GM21423 (cell line): ENCODE results near the gene GTSE1.

ENCODE experiments used
- ATAC-seq: cut with Tn5 transposase; IDR thresholded peaks from one replicate; pipeline ENCODE4 v1.9.1; 2021; ENCODE audit warnings: mild to moderate bottlenecking, moderate library complexity; ENCODE audit not compliant: unreplicated experiment

Gene GTSE1

DNA sequence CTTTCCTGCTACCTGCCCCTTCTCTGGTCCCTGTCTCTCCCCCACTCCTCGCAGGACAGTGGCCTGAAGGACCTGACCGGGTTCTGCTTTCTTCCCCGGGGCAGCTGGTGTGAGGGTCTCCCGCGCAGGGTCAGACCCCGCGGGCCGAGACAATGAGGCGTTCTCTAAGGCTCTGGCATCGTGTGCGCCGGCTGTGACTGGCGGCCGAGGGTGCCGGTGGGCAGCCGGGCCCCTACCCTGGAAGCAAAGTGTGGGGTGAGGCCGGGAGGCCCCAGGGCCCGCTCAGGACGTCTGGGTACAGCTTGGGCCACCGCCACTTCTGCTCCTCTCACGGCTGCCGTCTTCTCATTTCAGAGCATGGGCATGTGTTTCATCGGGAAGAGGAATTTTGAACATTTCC is 55.1 kb downstream of the GTSE1 start:
- ATAC-seq, result no peak

DNA sequence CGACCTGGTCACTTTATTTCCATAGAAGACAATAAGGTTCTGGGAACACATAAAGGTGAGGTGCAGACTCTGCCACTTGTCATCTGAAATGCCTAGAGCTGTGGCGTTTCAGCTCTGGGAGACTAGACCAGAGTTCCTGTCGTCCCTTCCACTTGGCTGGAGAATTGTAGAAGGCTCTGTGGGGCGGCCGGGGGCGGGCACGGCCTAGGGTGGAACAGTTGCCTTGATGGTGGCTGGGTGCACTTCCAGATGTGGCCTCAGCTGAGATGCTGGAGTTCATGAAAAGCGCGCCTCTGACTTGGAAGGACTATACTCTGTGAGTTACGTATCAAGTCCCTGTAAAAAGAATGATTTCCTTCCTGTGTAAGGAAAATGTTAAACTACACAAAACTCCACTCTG is 55.6 kb downstream of the GTSE1 start:
- ATAC-seq, result no peak

DNA sequence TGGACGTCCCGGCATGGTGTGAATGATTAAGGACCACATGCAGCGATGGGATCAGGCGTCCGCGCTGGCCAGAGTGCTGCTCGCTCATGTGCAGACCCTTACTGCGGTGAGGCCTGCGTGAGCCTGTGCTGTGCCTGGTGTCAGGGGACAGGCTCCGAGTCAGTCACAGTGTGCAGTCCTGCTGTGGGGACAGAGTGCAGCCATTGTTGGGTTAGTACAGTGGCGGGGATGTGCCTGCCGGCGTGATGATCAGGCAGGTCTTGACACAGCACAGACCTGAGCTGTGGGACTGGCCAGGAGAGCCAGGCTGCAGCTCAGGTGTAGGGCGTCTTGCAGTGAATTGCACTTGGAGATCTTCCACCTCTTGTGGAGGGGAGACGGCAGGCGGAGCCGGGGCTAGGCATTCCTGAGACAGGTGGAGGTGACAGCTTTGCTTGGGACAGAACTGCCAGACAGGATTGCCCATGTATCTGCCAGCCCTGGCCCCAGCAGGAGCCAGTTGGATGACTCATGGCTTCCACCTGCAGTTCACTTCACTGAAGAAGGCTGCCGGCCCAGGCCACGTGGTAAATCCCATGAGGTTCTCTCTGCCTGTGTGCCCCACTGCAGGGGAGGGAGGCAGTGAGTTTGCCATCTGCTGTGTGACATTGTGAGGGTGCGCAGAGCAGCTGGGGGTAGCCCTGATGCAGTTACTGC is 56.2 kb downstream of the GTSE1 start:
- ATAC-seq, result no peak

DNA sequence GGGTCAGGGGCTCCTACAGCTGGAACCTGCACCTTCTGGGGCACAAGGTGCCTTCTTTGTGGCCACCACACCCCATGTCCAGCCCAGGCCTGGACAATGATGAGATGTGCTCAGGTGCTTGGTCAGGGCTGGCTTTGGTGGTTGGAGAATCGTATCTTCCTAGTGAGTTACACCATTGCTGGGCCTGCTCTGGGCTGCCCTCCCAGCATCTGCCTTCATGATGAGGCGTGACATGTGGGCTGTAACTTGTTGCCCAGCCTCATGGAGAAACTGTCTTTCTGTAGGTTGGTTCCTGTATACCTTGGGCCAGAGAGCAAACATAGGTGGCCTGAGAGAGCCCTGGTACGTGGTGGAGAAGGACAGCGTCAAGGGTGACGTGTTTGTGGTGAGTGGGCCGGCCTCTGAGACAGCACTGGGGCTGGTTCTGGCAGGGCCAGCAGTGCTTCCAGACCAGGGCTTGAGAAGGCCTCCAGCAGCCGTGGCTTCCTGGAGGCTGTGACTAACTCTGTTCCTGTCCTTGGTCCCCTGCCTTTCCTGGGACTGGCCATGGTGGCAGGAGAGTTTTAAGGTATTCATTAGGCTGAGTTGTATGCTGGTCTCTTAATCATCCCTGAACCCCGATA is 56.9 kb downstream of the GTSE1 start:
- ATAC-seq, result no peak

DNA sequence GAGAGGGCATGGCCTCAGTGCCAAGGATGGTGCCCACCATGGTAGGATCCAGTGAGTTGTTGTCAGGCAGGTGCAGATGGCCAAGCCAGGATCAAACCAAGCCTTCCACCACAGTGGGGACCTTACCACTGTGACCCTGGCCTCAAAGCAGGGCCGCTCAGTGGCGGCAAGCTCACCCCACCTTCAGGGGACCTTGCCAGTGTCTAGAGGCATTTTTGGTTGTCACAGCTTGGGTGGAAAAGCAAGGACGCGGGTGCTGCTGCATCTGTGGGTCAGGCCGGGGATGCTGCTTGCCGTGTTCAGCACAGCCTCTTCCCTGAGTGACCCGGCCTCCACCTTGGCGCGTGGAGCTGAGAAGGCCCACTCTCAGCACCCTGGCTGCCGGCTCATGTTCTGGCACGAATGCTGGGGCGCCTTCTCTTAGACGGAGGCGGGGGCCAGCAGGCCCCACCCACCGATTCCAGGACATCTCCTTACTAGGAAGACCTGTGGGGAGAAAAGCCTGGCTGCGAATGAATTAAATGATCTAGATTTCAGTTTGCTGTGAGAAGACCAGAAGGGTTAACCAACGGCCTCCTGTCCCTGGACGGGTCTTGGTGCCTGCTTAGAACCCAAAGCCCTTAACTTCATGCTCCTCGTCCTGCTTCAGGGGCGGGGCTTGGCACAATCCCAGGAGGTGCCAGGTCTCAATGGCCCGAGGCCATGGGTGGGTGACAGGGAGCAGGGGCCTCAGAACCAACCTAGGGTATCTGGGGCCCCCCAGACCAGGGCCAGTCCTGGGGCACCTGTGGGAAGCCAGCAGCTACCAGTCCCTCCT is 57.7 kb downstream of the GTSE1 start:
- ATAC-seq, result no peak

DNA sequence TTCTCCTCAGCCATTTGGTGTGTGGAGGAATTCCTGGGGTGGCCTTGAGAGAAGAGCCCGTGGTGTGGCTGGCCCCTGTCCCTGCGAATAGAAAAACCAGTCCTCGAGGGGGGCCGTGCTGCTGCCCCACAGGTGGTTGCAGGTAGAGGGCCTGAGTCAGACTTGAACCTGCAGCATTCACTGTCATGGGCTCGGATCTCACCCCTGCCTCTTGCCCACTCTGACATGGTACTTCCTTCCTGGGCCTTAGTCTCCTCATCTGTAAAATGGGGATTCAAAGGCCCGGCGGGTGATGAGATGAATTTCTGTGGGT is 58.3 kb downstream of the GTSE1 start:
- ATAC-seq, result no peak

DNA sequence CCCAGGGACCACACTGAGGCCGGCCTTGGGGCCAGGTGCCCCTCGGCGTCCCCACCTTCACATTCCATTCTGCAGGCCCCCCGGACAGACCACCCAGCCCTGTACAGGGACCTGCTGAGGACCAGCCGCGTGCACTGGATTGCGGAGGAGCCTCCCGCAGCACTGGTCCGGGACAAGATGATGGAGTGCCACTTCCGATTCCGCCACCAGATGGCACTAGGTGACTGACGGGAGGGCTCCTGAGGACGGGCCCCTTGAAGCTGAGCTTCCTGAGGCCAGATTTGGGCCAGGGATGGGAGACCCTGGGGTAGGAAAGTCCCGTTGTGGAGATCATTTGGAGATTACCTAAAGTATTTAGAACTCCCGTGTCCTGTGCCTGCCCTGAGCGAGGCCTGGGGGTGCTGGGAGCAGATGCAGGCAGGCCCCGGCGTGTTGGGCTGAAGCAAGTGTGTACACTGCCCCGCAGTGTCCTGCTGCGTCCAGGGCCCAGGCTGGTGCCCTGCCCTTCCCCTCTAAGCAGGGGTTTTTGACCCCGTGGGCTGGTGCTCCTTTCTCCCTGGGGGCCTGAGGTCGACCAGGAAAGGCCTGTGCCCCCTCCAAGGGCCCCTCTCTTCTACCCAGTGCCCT is 58.8 kb downstream of the GTSE1 start:
- ATAC-seq, result no peak

DNA sequence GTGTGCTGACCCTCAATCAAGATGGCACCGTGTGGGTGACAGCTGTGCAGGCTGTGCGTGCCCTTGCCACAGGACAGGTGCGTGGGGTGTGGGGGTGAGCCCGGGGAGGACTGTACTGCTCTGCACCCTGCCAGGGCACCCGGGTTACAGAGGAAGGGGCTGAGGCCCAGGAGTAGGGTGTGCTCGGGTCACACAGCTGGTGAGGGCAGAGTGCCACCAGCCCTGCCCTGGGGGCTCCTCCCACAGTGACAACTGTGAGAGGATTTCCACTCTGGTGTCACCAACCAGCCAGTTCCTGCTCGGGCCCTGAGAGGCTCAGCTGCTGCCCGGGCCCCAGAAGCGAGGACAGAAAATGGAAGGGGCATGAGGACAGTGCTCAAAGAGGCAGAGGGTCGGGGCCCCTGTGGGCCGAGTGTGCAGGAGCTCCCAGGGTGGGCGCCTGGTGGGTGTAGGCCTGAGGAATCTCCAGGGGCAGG is 59.4 kb downstream of the GTSE1 start:
- no peak for ATAC-seq

DNA sequence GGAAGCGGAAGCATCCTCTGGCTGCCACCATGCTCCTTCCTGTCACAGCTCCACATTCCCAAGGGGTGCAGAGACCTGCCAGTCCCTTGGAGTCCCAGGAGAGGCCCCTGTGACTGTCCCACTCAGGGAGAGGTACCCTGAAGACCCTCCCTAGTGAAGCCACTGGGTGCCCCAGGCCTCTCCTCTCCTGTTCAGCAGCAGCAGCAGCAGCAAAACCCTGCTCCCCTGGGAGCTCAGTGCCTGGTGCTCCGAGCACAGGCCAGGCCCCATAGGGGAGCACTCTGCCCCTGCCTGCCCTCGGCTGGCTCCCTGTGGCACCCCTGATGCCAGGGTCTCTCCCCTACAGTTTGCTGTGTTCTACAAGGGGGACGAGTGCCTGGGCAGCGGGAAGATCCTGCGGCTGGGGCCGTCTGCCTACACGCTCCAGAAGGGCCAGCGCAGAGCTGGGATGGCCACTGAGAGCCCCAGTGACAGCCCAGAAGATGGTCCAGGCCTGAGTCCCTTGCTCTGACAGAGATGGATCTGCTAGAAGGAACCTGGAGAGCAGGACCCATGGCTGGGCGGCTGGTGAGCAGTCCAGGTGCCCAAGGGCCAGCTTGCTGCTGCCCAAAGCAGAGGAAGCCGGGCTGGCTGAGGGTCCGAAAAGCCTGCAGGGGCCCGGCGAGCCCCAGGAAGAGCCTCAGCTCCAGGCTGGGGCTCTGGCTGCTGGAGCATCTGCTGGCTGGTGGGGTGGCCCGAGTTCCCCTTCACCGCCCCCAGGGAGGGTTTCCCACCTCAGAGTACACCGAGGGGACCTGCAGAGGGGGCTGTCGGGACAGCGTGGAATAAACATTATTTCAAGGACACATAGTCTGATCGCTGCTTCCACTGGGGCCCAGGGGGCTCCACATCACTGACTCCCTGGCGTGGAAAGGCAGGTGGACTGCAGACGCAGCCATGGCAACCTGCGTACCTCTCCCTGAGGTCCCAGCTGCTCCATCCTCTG is 60.1 kb downstream of the GTSE1 start:
- no peak for ATAC-seq

DNA sequence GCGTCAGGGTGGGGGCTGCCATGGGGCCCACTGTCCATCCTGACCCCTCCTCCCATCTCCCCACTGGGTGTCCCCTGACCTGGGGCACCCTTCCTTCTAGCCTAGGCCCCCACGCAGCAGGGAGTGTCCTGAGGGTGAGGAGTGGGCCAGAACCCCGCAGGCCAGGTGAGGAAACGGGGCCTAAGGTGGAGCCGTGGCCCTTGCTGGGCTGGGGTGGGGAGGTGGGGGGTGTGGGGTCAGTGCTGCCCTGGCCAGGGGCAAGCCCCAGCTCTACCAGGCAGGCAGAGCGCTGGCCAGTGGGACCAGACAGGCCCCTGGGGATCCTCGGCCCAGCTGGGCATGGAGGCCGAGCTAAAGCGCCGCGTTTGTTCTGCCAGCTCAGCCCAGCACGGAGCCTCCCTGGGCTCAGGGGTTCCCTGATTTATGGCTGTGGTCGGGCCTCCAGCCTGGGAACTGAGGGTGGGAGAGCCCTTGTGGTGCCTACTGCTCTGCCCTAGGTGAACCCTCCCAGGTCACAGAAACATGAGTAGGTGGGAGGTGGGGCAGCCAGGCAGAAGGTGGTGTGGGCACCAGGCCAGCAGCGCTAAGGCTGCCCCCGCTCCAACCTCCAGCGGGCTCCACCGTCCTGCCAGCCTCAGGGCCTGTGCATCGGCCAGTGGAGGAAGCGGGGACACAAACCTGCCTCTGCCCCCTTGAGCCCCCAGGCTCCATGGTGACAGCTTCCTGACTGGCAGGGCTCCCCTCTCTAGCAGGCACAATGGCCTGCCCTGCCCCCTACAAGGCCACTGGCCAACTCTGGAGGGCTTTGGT is 61.2 kb downstream of the GTSE1 start:
- ATAC-seq, result no peak

DNA sequence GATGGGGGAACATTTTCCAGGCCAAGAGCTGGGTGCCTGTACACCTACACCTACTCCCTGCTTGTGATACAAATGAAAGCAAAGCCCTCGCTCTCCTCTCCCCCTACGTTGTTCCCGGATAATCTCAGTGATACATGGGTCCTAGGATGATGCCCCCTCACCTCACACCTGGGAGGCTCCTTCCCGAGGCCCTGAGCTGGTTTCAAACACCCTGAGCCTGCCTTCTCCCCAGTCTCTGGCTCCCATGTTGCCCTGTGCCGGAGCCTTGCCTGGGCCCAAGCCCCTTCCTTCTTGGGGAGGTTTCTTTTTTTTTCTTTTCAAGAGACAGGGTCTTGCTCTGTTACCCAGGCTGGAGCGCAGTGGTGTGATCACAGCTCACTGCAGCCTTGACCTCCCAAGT is 62.1 kb downstream of the GTSE1 start:
- ATAC-seq, result no peak

DNA sequence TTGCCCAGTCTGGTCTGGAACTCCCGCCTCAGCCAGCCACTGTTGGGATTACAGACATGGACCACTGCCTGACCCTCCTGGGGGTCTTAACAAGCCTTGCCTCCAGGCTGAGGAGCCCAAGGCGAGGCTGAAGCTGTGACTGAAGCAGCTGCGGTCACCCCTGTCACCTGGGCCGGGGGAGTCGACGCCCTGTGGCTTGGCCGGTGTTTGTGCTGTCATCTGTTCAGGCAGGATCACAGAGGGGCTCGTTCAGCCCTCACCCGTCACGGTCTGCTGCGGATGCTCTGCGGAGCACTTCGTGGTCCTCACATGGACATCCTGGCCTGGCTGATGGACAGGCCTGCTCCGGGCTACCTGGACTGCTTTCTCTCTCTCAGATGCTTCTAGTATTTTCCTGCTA is 62.7 kb downstream of the GTSE1 start:
- ATAC-seq, result no peak

DNA sequence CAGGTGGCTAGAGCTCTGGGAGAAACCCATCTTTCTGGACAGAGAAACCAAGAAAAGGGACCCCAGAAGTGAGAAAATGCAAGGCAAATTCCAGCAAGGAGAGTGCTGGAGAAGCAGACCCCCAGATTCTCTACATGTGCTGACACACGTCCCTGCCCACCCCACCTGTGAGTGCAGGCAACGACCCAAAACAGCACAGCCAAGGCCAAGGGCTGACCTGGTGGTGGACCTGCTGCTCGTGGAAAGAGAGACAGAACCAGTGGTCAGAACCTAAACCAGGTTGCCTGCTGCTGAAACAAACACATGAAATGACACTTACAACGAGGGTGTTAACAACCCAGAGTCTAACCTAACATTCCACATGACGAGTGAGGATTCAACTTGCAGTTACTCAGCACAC is 63.4 kb downstream of the GTSE1 start:
- no peak for ATAC-seq

DNA sequence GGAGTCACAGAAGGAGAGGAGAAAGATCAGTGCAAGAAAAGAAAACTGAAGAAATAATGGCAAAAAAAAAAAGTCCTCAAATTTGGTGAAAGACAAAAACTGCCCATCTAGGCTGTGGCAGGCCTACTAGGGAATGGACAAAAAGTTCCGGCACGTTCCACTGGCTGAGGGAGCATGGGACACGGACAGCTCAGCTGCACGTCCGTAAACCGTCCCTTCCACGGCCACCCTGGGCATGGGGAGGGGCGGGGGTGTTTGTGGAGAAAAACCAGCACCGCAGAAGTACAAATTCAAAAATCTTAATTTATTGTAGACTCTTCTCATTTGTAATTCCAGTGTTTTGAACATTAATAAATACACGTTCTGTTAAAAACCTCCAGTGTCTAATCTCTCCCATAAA is 64.2 kb downstream of the GTSE1 start:
- no peak for ATAC-seq

DNA sequence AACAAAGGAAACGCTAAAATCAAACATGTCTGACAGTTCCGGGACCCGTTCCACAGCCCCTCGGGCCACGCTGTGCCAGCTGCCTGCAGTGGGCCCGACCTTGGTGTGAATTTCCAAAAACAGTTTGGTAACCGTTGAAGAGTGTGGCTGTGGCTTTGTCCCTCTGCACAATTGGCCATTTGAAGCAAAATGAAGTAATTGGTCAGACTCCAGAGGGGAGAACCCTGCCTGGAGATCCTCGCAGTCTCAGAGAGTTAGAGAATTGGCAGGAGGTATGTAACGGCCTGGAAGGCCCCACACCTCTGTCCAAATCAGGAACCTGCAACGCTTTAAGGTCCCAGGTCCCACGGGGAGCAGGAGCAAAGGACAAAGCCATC is 65.1 kb downstream of the GTSE1 start:
- ATAC-seq, result no peak

DNA sequence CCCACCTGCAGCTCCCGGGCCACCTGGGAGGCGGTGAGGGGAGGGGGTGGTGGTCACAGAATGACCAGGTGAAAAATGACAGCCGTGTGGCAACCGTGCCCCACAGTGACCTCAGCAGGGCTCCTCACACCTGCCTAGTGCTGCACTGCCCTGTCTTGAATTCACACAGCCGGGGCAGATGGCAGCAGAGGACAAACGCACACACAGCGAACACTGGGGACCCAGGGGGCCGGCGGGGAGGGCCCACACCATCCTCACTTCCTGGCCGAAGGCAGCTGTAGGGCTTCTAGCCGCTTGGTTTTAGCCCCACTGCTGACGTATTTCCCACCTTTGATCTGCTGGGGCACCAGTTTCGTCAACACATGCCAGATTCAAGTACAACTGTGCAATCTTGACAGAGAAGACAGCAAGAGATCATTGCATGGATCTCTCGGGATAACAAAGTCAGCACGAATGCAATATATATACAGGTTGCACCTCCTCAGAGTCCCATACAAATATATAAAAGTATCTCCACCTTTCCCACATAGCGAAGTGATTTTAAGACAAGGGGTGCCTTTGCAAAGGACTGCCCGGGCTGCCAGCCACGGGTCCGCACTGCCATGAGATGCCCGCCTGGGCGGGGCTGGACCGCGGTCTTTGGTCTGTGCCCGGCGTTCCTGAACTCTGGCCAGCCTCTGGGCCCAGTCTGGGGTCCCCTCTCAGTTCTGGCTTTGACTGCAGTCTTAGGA is 65.7 kb downstream of the GTSE1 start:
- no peak for ATAC-seq

DNA sequence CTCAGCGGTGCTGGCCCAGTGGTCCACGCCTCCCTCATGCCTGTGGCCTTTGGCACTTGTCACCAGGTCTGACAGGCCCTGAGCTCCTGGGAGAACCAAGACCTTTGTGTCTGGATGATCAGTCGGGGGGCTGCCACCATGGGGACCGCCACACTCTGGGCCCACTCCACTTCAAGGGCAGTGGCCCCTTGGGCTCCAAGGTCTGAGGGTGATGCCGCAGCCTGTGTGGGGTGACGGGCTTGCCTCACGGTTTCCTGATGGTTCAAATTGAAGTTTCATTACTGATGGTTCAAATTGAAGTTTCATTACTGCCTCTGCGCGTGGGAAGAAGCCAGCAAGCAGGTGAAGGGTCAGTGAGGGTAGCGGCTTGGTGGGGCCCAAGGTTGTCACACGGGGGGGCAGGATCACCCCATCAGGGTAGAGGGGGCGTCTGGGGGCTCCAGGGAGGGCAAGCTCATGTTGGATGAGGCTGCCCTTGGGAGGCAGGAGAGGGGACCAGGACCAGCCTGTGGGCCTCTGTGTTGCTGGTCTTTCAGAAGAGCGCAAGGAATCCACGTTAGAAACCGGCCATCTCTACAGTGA is 66.4 kb downstream of the GTSE1 start:
- ATAC-seq, result no peak

DNA sequence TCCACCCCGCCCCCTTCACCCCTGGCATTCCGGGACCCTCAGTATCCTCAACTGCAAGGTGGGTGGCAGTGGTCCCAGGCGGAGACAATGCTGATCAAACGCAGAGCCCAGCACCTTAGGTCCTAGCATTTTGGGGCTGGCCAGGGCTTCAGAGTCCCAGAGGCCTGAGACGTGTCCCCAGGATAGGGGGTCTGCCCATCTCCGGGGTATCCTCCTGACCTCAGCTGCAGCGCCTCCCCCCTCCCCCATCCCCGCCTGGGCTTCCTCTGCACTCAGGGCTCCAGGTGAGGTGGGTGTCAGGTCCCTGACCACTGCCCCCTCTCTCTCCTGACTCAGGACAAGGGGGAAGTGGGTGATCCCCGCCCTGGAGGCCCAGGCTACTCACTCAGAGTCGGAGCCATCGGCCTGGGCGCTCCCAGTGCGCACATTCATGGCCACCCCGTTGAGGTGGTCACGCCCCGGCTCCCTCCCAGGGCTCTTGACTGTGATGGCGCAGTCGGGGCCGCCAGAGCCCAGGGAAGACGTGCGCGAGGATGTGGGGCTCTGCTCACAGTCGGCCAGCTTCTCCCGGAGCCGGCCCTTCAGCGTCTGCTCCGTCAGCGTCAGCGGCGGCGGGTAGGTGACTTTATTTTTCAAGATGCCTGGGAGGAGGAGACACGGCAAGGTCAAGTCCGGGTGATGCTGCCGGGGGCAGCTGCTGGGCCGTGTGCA is 67.1 kb downstream of the GTSE1 start:
- no peak for ATAC-seq
